ENCODE results near the gene TTLL12.

The TTLL12 gene

GRCh38 chr22:43213051-43213450 lies 26.1 kb upstream of the TTLL12 start:
- DNase-seq, result no peak

DNA sequence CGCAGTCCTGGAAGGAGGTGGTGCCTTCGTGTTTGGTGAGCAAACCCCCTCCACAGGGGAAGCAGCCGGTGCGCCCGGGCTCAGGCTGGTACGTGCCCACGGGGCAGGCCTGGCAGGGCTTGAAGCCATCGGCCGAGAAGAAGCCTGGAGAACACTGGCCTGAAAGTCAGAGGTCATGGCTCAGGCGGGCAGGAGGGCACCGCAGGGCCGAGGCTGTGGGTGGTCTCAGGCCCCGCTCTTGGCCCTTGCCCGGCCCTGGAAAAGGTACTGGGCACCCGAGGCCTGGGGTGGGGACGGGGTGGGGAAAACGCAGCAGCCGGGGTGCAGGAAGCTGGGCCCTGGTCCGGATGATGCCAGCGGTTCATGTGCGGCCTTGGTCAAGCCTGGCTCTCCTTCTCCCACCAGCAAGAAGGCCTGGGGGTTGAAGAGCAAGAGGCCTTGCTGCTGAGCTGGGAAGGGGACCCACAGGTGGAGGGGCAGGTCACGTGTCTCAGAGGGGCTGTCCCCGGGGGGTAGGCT lies 25.6 kb upstream of the TTLL12 start:
- DNase-seq, result no peak

DNA sequence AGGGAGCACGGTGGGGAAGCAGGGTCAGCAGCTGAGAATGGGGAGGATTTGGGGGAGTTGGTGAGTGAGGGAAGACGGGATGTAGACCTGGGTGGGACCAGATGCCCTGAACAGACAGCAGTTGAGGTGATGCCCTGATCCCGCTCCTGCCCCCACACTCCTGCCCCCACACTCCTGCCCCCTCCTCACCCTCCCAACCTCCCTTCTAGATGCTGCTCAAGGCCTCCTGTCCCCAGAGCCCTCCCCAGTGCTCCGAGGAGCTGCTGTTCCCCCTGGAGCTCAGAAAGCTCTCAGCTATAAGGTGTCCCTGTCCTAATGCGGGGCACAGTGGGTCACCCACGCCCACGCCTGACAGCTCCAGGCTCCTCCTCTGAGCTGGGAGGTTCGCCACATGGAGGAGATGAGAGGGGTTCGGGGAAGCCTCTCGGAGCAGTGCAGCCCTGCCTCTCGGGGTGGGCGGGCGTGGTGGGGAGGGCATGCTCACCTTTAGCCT lies 25.1 kb upstream of the TTLL12 start:
- no peak for DNase-seq

DNA sequence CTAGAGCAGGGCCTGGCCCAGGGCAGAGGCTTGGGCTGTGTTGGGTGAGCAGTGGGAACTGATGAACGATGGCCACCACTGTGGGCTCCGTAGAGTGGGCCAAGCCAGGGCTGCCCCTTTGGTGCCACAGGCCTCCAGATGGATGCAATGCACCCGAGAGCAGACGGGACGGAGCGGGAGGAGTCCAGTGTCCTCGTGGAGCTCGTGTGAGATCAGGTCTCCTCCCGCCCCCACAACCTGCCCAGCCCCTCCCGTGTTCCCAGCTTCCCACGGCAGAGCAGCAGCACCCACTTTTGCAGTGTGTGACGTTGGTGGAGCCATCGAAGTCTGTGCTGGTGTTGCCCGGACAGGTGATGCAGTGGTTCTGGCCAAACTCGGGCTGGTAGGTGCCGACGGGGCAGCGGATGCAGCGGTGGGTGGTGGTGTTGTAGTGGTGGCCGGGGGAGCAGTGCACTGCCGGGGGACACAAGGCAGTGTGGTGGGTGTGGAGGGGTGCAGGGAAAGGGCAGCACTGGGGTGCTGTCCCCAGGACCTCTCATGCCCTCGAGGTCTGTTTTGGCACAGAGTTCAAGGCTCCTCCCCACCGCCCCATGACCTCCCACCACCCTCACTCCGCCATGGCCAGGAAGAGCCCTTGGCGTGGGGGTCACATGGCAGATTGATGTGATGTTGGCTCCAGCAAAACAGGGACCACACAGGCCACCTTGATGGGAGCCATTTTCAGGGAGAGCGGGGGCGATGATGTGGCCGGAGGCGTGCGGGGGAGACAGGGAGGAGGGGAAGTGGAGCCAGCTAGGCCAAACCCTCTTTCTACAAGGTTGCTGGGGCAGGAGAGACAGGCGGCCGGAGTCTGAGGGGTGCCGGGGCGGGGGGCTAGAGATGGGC lies 23.9 kb upstream of the TTLL12 start:
- no peak for DNase-seq

DNA sequence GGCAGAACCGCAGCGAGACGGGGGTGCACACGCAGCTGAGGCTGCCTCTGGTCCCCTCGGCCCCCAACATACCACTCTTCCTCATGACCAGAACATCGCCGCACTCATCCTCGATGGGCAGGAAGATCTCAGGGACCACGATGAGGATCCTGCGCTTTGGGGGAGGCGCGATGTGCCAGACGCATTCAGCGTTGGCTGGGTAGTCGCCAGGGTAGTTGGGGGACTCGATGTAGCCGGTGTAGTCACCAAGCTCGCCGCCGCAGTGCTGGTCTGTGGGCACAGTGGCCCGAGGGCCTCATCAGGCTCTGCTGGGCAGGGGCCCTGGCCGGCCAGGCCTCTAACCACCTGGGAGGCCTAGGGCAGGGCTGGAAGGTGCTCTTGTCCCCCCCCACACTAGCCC lies 23.0 kb upstream of the TTLL12 start:
- DNase-seq, result no peak

GRCh38 chr22:43209523-43209890 lies 22.6 kb upstream of the TTLL12 start:
- DNase-seq, result no peak

- no peak for DNase-seq
These were observed 22.0 kb upstream of the TTLL12 start for GRCh38 chr22:43208703-43209522.

DNA sequence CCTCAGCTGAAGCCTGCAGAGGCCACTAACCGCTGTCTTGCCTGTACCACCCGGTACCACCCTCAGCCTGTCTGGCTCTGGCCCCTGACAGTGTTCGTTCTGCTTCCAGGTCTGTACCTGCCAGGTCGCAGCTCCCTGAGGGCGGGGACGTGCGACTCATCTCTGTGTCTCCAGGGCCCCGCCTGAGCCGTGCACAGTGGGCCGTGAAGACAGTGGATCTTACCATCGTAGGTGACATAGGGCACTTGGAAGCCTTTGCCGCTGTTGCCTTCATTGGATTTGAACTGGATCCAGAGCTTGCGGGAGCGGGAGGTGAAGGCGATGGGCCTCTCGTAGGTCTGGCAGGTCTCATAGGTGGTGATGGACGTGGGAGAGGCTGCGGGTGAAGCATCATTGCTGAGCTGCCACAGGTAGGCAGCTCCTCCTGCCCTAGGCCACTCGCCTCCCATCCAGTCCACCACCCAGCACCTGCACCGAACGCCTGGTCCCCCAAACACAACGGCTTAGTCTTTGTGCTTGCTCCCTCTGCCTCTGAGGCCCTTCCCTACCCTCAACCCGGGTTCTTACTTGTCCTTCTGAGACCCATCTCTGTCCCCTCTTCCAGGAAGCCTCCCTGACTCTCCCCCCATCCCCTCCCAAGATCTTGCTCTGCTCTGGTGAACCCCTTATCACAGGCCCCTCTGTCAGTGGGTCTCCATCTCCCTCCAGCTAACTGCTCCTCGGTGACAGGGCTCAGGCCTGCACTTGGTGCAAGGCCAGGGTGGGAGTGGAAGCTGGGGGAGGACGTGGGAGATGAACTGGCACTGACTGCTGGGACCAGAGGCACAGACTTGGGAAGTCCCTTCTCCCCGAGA lies 21.1 kb upstream of the TTLL12 start:
- no peak for DNase-seq

GRCh38 chr22:43207386-43207785 lies 20.5 kb upstream of the TTLL12 start:
- no peak for DNase-seq

DNA sequence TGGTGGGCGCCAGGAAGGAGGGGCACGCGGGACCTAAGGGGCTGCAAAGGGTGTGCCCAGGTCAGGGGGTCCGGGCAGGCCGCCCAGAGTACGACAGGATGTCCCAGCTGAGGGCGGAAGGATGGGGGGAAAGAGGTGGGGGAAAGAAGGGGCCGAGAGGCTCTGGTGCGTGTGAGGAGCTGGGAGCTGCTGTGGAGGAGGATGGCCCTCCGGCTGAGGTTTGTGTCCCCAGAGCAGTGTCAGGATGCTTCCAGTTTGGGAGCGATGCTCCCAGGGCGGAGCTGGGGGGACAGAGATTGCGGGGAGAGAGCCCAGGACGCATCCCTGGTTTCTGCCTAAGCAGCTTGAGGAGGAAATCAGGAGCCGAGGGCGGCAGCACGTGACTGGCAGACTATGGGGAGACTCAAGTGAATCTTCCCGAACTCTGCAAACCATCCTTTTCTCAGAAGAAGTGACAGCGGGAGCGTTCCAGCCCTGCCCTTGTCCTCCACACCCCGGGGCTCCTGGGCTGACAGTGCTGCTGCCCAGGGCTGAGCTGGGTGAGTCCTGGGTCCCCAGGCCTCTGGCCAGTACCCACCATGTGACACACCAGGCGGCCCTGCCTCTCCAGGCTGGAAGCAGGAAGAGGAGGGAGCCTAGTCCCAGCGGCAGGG lies 19.7 kb upstream of the TTLL12 start:
- no peak for DNase-seq

DNA sequence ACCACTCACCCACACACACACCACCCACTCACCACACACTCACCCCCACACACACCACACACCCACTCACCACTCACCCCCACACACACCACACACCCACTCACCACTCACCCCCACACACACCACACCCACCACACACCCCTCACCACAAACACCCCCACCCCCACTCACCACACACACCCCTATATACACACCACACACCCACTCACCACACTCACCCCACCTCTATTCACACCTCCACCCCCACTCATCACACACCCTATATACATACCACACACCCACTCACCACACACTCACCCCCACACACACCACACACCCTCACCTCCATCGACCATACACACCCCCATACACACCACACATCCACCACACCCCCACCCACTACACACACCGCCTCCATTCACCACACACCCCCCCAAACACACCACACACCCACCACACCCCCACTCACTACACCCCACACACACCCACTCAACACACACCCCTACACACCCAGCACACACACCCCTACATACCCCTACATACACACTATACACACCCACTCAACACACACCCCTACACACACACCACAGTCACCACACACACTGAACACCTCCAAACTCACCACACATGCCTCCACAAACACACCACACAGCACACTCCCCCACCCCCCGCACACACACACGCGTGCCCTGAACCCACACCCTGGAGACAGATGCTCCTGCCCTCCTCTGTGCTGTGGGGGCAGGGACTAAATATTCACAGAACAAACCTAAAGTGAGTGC lies 19.0 kb upstream of the TTLL12 start:
- no peak for DNase-seq

DNA sequence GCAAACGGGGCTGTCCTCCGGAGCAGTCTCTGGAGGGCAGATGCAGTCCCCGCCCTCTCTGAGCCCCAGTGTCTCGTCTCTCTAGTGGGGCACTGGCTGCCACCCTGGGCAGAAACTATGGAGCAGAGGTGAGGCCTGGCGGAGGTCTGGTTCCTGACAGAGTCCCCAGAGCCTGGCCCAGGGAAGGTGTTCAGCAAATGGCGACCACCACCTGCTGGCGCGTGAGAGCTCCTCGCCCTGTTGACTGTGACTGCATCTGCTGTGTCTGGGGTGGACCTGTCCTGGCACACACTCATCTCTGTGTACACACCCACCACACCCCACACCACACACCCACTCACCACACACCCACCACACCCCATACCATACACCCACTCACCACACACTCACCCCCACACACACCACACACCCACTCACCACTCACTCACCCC lies 18.3 kb upstream of the TTLL12 start:
- no peak for DNase-seq

- DNase-seq, result no peak
These were observed 16.6 kb upstream of the TTLL12 start for GRCh38 chr22:43203471-43203981.

GRCh38 chr22:43202756-43203410 lies 15.9 kb upstream of the TTLL12 start:
- no peak for DNase-seq

- DNase-seq, result no peak
These were observed 15.4 kb upstream of the TTLL12 start for GRCh38 chr22:43202326-43202725.

GRCh38 chr22:43201486-43202219 lies 14.7 kb upstream of the TTLL12 start:
- no peak for DNase-seq

- DNase-seq, result no peak
These were observed 13.6 kb upstream of the TTLL12 start for GRCh38 chr22:43200555-43200954.

DNA sequence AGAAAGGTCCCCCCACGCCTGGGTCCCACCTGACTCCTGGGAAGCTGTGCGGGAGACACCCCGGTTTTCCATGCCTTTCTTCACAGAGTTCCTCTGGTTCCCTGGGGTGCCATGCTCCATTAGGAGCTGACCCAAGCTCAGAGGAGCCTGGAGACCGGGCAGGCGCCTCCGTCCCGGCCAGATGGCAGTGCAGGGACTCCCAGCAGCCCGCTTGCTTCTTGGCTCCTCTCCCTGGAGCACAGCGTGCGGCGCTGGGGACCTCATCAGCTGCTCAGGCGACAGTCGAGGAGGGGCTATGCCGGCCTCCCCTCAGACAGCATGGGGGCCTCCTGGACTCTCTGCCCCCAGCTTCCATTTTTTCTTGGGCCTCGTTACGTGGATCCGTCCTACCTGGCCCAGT lies 13.1 kb upstream of the TTLL12 start:
- no peak for DNase-seq

- no peak for DNase-seq
These were observed 12.6 kb upstream of the TTLL12 start for GRCh38 chr22:43199541-43199940.

DNA sequence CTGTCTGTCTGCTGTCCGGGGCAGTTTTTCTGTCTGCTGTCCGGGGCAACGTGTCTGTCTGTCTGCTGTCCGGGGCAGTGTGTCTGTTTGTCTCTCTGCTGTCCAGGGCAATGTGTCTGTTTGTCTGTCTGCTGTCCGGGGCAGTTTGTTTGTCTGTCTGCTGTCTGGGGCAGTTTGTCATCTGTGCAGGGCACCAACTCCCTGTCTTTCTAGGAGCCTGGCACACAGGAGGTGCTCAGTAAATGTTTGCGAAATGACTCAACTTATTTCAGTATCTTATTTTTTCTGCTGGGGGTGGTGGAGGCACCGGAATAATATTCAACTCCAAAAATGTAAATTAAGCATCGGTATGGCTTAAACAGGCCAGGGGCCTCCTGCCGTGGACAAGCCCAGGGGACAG lies 12.0 kb upstream of the TTLL12 start:
- no peak for DNase-seq

All from NCI-H748 treated with DMSO at 0.1 percent for 48 hours (cell line).